Gastrocnemius medialis (tissue), 4 donors: ENCODE data around the gene CATSPERZ.

ENCODE experiments used
- POLR2A ChIP-seq, 2 donors: fragments of 450-650 bp; IDR thresholded peaks; one replicate each; pipeline ENCODE4 v1.6.1; 2017; ENCODE audit warnings: antibody characterized with exemption in 2 of 2, mild to moderate bottlenecking in 2 of 2, moderate library complexity in 2 of 2
- TF ChIP-seq, protein P1 (sequence below), 5 experiments: fragments of 450-650 bp in 3 of 5; fragments of 200-600 bp in 2 of 5; sonication (generic) in 2 of 5; IDR thresholded peaks in 4 of 5; conservative IDR thresholded peaks in 1 of 5; 1 replicate in 4 of 5; 2 replicates in 1 of 5; pipeline ENCODE4 v1.5.1; 2016 to 2019; ENCODE audit warnings: antibody characterized with exemption in 5 of 5, mild to moderate bottlenecking in 3 of 5, moderate library complexity in 3 of 5

DNA sequence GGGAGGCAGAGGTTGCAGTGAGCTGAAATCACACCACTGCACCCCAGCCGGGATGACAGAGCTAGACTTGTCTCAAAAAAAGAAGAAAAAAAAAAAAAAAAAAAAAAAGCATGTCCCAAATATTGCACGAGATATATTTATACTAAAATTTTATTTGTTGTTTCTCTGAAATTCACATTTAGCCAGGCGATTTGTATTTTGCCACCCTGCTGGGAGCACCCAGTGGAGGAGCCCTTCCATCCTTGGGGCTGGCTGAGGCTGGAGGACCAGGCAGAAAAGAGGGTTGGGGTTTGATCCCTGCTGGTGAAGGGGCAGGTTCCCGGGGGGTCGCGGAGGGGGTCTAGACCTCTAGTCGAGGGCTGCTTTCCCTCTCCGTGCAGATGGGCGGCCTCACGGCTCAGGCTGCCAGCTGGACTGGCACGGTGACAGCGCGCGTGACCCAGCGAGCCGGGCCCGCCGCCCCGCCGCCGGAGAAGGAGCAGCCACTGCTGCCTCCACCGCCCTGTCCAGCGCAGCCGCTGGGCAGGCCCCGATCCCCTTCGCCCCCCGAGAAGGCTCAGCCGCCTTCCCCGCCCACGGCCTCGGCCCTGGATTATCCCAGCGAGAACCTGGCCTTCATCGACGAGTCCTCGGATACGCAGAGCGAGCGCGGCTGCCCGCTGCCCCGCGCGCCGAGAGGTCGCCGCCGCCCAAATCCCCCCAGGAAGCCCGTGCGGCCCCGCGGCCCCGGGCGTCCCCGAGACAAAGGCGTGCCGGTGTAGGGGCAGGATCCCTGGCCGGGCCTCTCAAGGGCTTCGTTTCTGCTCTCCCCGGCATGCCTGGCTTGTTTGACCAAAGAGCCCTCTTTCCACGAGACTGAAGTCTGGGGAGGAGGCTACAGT lies 952 bp upstream of the CATSPERZ start:
- TF ChIP-seq, protein P1, sequence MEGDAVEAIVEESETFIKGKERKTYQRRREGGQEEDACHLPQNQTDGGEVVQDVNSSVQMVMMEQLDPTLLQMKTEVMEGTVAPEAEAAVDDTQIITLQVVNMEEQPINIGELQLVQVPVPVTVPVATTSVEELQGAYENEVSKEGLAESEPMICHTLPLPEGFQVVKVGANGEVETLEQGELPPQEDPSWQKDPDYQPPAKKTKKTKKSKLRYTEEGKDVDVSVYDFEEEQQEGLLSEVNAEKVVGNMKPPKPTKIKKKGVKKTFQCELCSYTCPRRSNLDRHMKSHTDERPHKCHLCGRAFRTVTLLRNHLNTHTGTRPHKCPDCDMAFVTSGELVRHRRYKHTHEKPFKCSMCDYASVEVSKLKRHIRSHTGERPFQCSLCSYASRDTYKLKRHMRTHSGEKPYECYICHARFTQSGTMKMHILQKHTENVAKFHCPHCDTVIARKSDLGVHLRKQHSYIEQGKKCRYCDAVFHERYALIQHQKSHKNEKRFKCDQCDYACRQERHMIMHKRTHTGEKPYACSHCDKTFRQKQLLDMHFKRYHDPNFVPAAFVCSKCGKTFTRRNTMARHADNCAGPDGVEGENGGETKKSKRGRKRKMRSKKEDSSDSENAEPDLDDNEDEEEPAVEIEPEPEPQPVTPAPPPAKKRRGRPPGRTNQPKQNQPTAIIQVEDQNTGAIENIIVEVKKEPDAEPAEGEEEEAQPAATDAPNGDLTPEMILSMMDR (IDR thresholded peaks at IDR 0.05 in 4 of 5, conservative IDR thresholded peaks at IDR 0.05 in 1 of 5) = no peak
- TF ChIP-seq POLR2A (IDR thresholded peaks at IDR 0.05) = no peak
